T follicular helper cell (primary cell): Measurements from ENCODE around the gene SARS1.
A peak's percentile ranks its signal among the peaks of the same experiment; 100 is the strongest.
"Not testable (repeated sequence)": the region's sequence is repeated elsewhere in the genome, so short reads cannot be mapped to it uniquely, and the experiment has no call there.

Experiments used
- DNase-seq: peaks from one replicate; pipeline ENCODE4 v3.0.0-alpha.2; 2020; ENCODE audit warnings: low read depth

SARS1 gene

DNA sequence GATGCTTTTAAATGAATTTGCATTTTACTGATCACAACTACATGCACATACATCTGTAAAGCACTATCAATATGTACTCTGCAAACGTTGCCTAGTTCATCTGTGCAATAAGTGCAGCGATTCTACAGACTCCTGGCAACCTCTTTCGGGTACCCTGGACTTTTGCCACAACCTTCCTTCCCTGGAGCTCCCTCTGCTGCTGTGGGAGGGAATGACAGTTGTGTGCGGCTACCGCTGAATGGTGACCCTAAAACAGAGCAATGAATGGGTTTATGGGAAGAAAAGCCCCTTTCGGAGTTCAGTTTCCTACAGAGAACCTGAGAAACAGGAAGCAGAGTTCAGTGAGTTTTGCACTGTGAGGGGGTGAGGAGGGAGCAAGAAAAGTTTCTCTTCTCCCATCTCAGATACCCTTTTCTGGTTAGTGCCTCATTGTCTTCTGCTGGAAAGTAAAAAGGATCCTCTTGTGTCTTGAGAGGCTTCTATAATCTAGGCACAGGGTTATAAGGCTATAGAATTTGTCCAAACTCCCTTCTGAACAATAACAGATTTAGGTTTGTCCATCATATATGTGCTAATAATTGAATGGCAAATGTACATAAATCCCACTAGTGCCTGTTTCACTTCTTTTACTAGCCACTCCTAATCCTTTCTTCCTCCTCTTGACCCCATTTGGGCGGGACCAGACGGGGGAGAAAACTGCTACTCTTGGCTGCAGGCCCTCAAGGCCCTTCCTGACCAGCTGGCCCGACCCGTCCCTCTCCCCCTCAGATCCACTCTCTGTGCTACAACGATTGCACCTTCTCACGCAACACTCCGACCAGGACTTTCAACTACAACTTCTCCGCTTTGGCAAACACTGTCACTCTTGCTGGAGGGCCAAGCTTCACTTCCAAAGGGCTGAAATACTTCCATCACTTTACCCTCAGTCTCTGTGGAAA lies 19.8 kb upstream of the SARS1 start:
- peak; percentile 22 for DNase-seq

DNA sequence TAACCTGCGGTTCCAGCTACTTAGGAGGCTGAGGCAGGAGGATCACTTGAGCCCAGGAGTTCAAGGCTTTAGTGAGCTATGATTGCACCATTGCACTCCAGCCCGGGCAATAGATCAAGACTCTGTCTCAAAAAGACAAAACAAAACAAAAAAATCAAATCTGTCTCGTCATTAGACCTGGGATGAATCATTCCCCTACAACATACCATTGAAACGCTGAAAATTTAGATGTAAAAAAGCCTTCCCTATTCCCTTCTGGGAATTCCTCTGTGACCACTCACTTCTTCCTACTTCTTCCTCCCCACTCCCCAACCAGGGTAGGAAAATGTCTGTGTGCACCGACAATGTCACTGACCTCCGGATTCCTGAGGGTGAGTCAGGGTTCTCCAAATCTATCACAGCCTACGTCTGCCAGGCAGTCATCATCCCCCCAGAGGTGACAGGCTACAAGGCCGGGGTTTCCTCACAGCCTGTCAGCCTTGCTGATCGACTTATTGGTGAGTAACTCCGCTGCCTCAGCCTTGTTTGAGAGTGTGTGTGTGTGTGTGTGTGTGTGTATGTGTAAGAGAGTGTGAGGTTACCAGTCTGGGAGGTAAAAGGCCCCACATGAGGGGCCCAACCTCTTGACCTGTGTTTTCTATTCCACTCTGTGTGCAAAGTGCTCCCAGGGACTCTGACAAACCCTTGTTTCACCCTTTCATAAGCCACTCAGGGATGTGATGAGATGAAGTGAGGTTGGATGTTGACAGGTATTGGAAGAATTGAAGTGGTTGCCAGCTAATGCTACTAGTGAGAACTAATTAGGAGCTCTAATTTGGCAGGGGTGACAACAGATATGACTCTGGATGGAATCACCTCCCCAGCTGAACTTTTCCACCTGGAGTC lies 16.3 kb upstream of the SARS1 start:
- no peak for DNase-seq

DNA sequence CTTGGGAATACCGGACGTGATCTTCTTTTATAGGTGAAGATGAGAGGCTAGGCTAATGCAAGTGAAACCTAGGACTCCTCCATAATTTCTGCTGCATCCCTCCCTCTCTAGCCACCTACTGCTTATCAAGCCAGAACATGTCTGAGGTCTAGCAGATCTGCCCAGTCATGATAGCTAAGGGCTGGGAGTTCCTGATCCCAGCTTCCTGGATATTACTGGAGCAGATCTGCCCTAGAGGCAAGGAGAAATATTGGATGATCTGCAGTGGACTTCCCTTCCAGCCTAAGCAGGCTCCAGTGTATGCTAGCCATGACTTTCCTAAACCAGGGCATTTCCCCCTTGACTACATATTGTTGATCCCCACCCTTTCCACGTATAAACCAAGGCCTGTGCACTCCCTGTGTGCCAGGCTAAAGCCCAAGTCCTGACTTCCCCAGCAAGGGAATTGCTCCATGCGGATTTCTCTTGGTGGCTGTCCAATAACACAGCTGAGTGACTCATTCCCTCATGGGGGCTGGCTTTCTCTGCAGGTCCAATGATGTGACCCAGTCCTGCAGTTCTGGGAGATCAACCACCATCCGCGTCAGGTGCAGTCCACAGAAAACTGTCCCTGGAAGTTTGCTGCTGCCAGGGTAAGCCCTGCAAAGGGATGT lies 15.5 kb upstream of the SARS1 start:
- no peak for DNase-seq

DNA sequence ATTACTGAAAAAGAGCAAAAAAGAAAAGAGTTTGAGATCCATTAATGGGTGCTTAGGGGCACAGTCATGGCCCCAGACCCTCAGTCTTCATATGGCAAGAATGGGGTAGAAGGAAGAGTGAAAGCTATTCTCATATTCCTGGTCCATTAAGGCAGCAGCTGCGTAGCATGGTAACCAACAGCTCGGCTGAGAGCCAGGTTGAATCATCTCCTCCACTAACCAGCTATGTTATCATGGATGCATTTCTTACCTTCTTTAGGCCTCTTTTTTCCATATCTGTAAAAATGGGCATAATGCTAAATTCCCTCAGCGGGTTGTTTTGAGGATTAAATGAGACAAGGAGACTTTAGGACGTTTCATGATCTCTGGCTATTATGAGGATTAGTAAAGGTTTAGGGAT lies 15.0 kb upstream of the SARS1 start:
- DNase-seq = no peak

DNA sequence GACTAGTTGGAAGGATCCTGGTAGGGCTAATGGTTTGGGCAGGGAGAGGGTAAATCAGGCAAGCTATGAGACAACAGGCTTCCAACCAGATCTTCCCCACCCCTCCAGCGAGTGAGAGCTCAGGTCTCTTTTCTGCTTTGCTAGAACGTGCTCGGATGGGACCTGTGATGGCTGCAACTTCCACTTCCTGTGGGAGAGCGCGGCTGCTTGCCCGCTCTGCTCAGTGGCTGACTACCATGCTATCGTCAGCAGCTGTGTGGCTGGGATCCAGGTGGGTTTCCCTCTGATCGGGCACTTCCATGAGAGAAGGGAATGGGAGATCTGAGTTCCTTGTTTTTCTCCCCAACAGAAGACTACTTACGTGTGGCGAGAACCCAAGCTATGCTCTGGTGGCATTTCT lies 14.0 kb upstream of the SARS1 start:
- DNase-seq = no peak

DNA sequence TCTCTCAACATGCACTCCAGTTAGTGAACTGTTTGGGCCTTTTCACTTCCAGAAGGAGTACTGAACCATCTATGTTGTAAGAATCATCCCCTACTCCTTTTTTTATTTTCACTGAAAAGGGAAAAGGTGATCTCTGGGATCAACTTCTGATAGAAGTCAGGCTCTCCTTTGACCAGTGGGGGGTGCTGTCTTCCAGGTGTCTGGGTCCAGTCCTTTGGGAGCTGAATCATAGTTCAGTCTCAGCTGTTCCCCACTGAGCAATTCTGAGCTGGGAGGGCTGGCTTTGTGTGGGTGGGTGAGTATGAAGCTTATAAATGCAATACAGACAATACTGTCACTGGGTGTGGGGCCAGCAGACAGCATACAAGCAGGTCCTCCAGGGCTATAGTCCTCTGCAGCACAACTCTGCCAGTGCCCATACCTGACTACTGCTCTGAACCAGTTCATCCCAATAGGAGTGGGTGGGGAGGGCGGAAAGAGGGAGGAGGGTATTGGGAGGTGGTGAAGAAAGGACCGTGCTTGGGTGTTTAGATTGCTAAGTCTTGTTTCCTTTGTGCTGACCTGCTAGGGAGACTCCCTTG lies 12.5 kb upstream of the SARS1 start:
- DNase-seq = no peak

DNA sequence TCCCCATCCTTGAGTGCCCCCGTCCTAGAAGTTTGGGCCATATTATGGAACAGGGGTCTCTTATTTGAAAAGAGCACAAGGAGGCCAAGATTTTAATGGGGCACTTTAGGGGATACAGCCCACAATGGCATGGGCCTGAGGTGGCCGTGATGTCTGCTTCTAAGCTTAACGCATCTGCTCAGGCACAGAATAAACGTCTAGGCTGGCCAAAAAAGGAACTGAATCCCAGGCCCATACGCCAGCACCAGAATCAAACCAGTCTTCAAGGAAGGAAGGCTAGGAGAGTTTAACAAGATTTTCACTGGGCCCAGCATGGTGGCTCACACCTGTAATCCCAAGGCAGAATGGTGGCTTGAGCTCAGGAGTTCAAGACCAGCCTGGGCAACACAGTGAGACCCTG lies 9.2 kb upstream of the SARS1 start:
- DNase-seq = no peak

DNA sequence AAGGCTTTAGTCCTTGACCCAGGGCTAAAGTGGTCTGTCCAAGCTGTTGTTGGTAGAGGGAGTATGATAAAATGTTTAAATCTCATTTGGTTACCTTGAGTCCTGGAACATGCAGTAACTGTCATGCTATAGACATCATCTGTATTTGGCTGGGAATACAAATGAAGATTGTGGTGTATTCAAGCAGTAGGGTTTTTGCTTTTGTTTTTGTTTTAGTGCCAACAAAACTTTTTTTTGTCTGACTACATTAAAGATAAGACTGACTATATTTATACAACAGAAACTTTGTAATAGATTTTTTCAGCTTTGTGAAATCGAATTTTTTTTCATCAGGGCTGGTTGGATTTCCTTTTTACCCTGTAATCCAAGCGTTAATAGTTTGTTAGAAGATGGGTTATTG lies 7.4 kb upstream of the SARS1 start:
- no peak for DNase-seq

DNA sequence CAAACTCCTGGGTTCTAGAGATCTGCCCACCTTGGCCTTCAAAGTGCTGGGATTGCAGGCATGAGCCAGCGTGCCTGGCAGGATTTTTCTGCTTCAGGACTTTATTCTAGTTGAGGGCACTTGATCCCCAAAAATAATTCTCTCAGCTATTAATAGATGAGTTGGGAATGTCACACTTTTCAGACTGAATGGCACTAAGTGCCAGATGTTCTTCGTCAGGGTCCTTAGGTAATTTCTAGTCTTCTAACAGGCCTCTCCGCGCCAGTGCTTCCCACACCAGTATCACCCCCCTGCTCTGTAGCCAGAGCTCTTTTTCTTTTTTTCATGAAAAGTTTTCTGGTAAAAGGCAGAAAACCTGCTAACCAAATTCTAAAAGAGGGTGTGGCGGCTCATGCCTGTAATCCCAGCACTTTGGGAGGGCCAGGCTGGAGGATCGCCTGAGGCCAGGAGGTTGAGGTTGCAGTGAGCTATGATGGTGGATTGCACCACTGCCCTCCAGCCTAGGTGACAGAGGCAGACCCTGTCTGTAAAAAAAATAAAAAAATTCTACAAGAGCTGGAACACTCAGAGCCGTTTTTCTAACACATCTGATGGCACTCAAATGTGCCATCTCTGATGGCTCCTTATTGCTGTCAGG lies 6.1 kb upstream of the SARS1 start:
- DNase-seq = no peak

DNA sequence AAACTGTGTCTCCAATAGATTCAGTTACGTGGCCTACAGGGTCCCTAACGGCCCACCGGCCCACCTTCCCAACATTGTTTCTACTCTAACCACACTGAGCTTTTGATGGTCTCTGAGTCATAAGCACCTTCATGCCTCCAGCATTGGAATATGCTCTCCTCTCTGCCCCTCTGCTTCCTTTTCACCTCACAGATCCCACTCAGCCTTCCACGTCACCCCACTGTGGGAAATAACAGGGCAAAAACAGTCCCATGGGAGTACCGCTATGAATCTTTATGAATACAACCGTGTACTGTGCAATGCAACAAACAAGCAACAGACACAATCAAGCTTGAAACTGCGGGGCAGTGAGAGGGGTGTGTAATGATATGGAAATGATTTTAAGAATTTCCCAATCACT lies 5.3 kb upstream of the SARS1 start:
- no peak for DNase-seq

DNA sequence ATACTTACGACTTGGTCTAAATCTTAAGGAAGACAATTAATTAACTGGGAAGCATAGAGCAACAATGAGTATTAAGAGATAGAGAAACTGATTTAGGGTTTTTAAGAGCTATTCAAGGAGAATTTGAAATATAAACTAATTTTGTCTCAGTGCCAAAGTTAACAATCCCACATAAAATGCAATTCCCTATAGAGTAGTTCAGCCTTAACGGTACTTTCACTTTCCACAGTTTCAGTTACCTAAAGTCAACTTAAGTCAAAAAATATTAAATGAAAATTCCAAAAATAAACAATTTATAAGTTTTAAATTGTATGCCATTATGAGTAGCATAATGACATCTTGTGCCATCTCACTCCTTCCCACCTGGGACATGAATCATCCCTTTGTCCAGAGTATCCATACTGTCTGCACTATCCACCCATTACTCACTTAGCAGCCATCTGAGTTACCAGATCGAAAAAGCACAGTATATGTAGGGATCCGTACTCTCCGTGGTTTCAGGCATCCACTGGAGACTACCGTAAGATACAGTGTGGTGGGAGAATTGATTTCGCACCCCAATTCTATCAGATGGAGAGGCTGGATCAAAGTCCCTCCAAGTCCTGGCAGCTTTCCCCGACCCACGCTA lies 4.8 kb upstream of the SARS1 start:
- no peak for DNase-seq

DNA sequence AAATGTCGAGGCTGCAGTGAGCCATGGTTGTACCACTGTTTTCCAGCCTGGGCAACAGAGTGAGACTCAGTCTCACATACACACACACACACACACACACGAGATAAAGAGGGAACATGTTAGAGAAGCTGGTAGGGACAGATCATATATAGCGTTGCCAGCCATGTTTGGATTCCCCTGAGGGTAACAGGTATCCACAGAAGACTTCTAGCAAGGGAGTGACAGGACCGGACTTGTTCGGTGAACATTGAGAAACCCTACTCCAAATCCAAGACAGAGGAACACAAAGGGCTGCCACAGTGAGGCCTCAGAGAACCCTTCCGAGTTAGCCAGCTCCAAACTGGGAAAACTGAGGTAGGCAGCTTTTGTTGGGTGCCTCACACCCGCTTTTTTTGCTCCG lies 3.7 kb upstream of the SARS1 start:
- no peak for DNase-seq

DNA sequence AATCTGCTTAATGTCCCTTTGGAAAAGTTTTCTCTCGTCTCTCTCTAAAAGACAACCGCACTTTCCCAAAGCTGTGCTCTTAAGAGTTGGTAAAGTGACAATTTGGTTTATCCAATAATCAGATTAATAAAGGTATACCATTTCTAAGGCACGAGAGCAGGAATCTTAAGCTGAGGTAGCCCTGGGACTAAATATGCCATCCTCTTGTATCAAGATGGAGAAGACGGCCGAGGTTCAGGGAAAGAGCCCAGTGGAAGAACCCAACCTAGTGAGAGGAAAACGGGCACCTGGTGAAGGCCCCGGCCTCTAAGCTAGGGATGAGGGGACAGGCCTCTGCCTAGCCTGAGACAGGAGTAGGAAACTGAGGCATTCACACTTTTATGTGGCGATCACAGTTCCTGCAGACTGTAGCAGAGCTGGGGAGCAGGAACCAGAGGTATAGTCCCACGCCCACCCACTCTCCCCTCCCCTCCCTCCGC lies 334 bp upstream of the SARS1 start:
- DNase-seq = no peak

DNA sequence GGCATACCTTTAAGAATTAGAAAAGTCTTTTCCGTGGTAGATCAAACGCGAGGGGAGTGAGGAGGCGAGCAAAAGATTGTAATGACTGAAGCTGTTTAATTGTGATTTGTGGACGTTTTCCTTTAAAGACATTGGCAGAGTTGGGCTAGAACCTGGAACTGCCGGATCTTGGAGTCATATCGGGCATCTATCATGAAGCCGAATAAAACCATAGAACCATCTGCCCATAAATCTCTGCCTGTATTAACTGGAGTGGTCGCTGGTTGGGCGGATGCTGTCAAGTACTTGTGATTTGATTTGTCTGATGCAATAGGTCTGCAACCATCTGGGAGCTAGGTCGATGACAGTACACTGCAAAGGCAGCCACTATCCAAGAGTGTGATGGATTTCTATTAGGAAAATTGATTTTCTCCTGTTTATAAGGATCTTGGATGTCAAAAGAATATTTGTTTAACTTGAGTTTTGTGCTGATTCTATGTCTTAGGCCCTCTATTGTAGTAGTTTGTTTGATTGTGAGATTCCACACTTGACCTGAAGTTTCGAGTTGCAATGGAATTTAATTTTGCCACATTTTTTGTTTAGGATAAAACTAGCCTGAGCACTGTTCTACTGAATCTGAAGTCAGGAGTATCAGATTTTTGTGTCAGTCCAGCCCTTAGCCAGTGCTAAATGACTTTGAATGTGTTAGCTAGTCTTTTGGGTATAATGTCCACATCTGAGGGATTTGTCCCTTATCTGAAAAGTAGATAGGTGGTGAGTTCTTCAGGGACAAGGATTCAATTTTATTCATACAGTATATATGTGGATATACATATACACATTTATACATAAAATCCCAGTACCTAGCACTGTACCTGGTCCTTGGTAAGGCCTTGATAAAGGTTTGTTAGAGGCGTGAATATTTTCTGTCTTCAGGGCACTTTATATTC lies 1.2 kb downstream of the SARS1 start:
- DNase-seq = no peak

DNA sequence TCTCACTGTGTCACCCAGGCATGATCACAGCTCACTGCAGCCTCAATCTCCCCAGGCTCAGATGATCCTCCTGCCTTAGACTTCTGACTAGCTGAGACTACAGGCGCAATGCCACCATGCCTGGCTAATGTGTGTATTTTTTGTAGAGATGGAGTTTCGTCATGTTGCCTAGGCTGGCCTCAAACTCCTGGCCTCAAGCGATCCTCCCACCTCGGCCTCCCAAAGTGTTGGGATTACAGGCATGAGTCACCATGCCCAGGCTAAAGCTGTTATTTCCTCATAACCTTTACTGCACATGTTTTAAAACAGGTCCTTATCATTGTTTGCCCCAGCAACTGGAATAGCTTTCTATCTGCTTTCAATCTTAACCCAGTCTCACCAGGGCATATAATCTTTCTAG lies 2.9 kb downstream of the SARS1 start:
- no peak for DNase-seq

DNA sequence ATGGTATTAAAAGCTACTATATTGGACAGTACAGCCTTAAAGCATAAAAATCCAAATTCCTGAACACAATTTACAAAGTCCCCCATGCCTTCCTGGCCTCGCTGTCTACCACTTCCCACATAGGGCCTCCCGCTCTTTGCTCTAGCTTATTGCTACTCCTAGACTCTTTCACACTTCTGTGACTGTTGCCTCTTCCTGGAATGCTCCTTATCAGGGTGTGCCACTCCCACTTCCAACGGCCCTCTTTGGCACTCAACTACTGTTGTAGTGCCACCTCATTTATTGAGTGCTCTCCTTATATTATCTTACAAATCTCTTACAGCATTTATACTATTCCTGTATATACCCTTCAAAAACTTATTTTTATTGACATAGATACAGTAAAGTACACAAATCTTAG lies 4.8 kb downstream of the SARS1 start:
- no peak for DNase-seq

DNA sequence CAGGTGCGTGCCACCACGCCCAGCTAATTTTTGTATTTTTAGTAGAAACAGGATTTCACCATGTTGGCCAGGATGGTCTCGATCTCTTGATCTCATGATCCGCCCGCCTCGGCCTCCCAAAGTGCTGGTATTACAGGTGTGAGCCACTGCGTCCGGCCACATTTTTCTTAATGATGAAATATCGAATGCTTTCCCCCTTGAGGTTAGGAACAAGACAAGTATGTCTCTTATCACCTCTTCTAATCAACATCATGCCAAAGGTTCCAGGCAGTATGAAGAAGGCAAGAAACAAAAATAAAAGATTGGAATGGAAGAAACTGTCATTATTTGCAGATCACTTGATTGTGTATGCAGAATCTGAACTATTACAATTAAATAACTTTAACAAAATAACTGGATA lies 7.5 kb downstream of the SARS1 start:
- DNase-seq = not testable (repeated sequence)

DNA sequence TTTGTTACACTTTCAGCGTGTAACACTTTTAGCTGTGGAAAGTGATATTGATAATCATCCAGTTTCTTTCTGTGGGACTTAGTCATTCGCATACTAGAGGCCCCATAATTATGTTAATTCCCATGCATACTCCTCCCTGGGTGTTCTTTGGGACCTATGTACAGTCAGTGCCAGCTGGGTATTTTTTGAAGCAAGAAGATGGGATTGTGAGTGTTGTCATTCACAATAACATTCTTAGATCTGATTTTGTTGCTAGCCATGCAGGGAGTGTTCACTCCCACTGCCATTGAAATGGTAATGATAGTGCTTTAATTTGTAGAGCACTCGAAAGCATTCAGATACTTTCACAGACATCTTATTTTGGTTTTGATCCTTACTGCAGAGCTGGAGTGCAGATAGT lies 11.6 kb downstream of the SARS1 start:
- no peak for DNase-seq

DNA sequence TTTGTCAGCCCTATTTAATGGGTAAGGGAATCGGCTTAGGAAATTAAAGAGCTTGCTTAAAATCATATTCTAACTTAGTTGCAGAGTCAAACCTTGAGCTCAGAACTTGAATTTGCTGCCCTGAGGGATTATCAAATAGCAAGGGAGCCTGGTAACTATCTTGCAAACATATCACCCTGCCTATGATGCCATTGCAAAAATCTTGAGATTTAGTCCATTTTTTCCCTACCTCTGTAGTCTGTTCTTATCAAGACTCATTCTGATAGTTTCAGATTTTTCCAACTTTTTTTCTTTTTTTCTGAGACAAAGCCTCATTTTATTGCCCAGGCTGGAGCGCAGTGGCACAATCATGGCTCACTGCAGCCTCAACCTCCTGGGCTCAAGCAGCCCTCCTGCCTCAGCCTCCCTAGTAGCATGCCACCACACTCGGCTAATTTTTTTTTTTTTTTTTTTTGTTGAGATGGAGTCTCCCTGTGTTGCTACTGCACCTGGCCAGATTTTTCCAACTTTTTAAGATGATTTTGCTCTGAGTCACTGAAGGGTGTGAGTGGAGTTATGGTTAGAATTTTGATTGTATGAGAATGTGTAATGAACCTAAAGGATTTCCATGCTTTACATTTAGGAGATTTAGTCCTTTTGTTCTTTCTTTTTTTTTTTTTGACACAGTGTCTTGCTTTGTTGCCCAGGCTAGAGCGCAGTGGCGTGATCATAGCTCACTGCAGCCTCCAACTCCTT lies 12.2 kb downstream of the SARS1 start:
- DNase-seq = no peak
